Prostate gland (tissue), 1 donor: ENCODE results near the gene TACC2.
"Not testable (repeated sequence)": the region's sequence is repeated elsewhere in the genome, so short reads cannot be mapped to it uniquely, and the experiment has no call there.

Experiments used
- POLR2A ChIP-seq: fragments of 450-650 bp; IDR thresholded peaks from one replicate; pipeline ENCODE4 v1.6.1; 2016; ENCODE audit warnings: antibody characterized with exemption, mild to moderate bottlenecking
- POLR2AphosphoS5 ChIP-seq: sonication (generic); formaldehyde crosslinking; IDR thresholded peaks from one replicate; pipeline ENCODE4 v1.6.1; 2017; ENCODE audit warnings: antibody characterized with exemption

DNA sequence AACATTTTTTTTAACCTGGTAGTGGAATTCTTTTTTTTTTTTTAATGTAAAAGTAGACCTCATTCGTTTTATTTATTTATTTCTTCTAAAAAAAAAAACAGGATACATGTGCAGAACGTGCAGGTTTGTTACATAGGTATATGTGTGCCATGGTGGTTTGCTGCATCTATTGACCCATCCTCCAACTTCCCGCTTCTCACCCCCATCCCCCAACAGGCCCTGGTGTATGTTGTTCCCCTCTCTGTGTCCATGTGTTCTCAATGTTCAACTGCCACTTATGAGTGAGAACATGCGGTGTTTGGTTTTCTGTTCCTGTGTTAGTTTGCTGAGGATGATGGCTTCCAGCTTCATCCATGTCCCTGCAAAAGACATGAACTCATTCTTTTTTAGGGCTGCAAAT lies 29.0 kb downstream of the TACC2 start:
- TF ChIP-seq POLR2A, POLR2AphosphoS5: not testable (repeated sequence)
